Neutrophil (primary cell): ENCODE data around the gene VAMP5.
"Not testable (repeated sequence)": the region's sequence is repeated elsewhere in the genome, so short reads cannot be mapped to it uniquely, and the experiment has no call there.

Source experiments
- H3K27ac ChIP-seq: fragments of 200-600 bp; sonication (generic); 2 replicates; pipeline ENCODE4 v1.5.1; 2016; ENCODE audit warnings: mild to moderate bottlenecking, moderate library complexity
- H3K27me3 ChIP-seq: fragments of 200-600 bp; sonication (generic); 2 replicates; pipeline ENCODE4 v1.6.0; 2016; ENCODE audit warnings: mild to moderate bottlenecking
- H3K36me3 ChIP-seq: fragments of 200-600 bp; sonication (generic); 2 replicates; pipeline ENCODE4 v1.5.1; 2017
- H3K4me1 ChIP-seq, 2 experiments: fragments of 200-600 bp in 1 of 2; sonication (generic) in 1 of 2; 1 replicate in 1 of 2; 2 replicates in 1 of 2; pipeline versions ENCODE4 v1.5.1 to v1.6.1; 2013 to 2016; ENCODE audit warnings: low read depth in 1 of 2, low read length in 1 of 2, mild to moderate bottlenecking in 1 of 2, moderate library complexity in 1 of 2; ENCODE audit not compliant: control insufficient read depth in 1 of 2, insufficient read depth in 1 of 2
- H3K4me3 ChIP-seq, 2 experiments: fragments of 200-600 bp in 1 of 2; sonication (generic) in 1 of 2; 1 replicate in 1 of 2; 2 replicates in 1 of 2; pipeline ENCODE4 v1.5.1; 2013 to 2016; ENCODE audit warnings: low read depth in 1 of 2, low read length in 1 of 2, mild to moderate bottlenecking in 1 of 2, moderate library complexity in 1 of 2
- H3K9me3 ChIP-seq: fragments of 200-600 bp; sonication (generic); 2 replicates; pipeline ENCODE4 v1.5.1; 2016
- TF ChIP-seq, protein P1 (sequence below): fragments of 200-600 bp; sonication (generic); IDR thresholded peaks from 2 replicates; pipeline ENCODE4 v1.5.1; 2016; ENCODE audit warnings: antibody characterized with exemption

The VAMP5 gene

DNA sequence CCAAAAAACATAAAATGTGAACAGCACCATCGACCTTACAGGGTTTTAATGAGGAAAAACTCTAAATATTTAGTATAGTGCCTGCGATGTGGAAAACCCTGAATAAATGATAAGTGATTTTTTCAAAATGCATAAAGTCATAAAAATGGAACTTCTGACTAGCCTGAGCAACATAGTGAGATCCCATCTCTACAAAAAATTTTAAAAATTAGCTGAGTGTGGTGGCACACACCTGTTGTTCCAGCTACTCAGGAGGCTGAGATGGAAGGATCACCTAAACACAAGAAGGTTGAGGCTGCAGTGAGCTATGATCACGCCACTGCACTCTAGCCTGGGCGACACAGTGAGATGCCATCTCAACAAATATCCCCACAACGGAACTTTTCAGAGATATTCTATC lies 27.1 kb upstream of the VAMP5 start:
- Histone ChIP-seq H3K27me3 (no peaks in the 10 kb centered on the region), H3K27ac (no peak overlapping the region), H3K36me3 (peaks cover 32% of the 10 kb centered on the region), H3K4me1 (peaks cover 15 to 17% of the 10 kb centered on the region in 2 experiments), H3K4me3 (no peak overlapping the region), H3K9me3 (no peaks in the 10 kb centered on the region)
- TF ChIP-seq, protein P1, sequence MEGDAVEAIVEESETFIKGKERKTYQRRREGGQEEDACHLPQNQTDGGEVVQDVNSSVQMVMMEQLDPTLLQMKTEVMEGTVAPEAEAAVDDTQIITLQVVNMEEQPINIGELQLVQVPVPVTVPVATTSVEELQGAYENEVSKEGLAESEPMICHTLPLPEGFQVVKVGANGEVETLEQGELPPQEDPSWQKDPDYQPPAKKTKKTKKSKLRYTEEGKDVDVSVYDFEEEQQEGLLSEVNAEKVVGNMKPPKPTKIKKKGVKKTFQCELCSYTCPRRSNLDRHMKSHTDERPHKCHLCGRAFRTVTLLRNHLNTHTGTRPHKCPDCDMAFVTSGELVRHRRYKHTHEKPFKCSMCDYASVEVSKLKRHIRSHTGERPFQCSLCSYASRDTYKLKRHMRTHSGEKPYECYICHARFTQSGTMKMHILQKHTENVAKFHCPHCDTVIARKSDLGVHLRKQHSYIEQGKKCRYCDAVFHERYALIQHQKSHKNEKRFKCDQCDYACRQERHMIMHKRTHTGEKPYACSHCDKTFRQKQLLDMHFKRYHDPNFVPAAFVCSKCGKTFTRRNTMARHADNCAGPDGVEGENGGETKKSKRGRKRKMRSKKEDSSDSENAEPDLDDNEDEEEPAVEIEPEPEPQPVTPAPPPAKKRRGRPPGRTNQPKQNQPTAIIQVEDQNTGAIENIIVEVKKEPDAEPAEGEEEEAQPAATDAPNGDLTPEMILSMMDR: no peak

DNA sequence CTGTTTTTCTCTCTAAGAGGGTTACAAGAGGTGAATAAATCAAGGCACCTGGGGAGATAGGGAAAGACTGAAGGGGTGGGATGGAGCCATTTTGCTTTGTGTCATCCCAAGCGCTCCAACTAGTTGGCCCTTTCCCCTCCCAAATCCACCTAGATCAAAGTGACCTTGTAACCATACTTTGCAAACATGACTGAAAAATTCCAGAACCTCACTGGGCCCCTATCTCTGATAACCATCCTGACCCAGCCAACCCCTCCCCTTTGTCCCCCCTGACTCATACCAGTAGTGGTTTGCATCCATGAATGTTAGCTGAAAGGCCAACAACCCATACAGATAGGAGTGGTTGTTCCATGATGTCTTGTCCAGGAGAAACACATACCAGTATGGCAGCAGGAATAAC lies 26.1 kb upstream of the VAMP5 start:
- peaks cover 13 to 15% of the 10 kb centered on the region in 2 experiments for H3K4me1 ChIP-seq
- H3K27me3 ChIP-seq: no peaks in the 10 kb centered on the region
- TF ChIP-seq, protein P1: no peak
- H3K9me3 ChIP-seq: no peaks in the 10 kb centered on the region
- H3K27ac ChIP-seq: no peak overlapping the region
- peaks cover 22% of the 10 kb centered on the region for H3K36me3 ChIP-seq
- H3K4me3 ChIP-seq: no peak overlapping the region

DNA sequence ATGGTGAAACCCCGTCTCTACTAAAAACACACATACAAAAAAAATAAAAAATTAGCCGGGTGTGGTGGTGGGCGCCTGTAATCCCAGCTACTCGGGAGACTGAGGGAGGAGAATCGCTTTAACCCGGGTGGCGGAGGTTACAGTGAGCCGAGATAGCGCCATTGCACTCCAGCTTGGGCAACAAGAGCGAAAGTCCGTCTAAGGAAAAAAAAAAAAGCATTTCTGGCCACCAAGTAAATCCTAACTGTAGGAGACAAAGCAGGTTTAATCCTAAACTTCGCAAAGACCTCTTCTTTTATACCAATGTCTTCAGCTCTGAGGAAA lies 23.9 kb upstream of the VAMP5 start:
- H3K9me3 ChIP-seq, H3K36me3 ChIP-seq, H3K27ac ChIP-seq, H3K27me3 ChIP-seq: not testable (repeated sequence)
- peak overlapping the region in 1 of 2 experiments; percentile 74 for H3K4me3 ChIP-seq
- peaks cover 18 to 21% of the 10 kb centered on the region in 2 experiments for H3K4me1 ChIP-seq

DNA sequence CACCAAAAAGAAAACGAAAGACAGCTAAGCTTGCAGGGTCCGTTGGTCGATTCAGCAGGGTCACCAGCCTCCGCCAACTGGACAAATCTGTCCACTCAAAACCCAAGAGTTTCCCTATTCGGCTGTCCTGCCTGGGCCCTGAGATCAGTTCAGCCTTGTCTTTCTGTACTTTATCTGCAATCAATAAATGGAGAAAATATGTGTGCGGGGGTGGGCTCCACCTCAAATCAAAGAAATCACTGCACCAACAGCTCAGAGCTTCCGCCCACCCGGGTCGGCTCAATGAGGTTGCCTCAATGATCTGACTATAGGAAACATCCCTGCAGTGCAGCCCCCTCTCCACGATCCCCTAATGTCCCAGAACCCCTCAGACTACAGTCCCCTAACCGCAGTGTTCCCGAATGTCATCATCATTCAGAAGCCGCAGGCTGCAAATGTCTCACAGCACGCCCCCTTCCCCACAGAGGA lies 23.4 kb upstream of the VAMP5 start:
- peak overlapping the region; percentile 74 to 94 for H3K4me3 ChIP-seq
- no peaks in the 10 kb centered on the region for H3K27me3 ChIP-seq
- H3K36me3 ChIP-seq: no peaks in the 10 kb centered on the region
- H3K27ac ChIP-seq: peak overlapping the region; percentile 82
- H3K9me3 ChIP-seq: no peaks in the 10 kb centered on the region
- TF ChIP-seq, protein P1: no peak
- peaks cover 18 to 21% of the 10 kb centered on the region in 2 experiments for H3K4me1 ChIP-seq

DNA sequence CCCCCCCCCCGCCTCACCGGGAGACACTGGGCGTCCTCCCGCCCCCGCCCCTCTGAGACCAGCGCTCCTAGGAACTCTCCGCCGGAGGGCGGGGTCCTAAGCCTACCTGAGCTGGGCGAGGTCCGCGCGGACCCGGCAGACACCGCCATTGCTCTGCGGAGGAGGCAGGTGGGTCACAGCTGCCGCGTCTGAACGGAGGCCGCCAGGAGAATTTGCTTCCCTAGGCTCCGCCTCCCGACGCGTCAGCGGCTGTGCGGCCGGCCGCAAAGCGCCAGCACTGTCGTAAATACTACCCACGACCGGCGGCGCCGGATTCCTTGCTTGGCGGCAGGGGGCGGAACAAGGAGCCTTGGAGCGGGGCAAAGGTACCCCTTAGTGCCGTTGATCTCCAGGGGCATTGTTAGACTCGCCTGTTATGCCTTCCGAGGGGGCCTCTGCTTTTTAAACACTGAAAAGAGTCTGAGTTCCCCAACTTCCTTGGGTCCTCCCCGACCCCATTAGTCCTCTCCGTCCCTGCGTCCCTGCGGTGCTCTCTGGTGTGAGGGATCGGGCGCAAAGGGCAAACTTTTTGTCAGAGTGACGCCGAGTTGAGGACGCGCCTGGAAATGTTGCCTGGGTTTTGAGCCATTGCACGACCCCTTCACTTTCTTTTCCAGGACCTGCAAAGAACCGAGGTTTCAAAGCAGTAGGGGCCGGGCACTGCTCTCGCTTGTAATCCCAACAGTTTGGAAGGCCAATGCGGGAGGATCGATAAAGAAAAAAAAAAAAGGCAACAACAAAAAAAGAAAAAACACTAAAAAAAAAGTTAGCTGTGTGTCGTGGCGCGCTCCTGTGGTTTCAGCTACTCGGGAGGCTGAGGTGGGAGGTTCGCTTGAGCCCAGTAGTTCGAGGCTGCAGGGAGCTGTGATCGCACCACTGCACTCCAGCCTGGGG lies 22.7 kb upstream of the VAMP5 start, which contains the start of gene GGCX:
GGCX (minus strand) TSS at position 214 of the 933 bp plus-strand sequence; CDS start at position 149, 65 bp downstream.
- H3K4me1 ChIP-seq: peaks cover 18 to 21% of the 10 kb centered on the region in 2 experiments
- no peaks in the 10 kb centered on the region for H3K27me3 ChIP-seq
- no peaks in the 10 kb centered on the region for H3K9me3 ChIP-seq
- TF ChIP-seq, protein P1: peak; percentile 64
- no peaks in the 10 kb centered on the region for H3K36me3 ChIP-seq
- peak within 1 kb of the TSS; percentile 74 to 94 for H3K4me3 ChIP-seq
- peak within 1 kb of the TSS; percentile 82 for H3K27ac ChIP-seq

DNA sequence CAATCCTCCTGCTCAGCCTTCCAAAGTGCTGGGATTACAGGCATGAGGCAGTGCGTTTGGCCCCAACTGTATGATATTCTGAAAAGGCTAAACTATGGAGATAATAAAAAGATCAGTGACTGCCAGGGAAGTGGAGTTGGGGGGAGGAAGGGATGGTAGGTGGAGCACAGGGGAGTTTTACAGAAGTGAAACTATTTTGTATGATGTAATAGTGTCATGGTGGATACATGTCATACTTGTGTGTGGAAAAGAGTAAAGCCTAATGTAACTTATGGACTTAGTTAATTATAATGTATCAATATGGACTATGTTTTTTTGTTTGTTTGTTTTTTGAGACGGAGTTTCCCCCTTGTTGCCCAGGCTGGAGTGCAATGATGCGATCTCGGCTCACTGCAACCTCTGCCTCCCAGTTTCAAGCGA lies 20.1 kb upstream of the VAMP5 start:
- TF ChIP-seq, protein P1: no peak
- no peak overlapping the region for H3K4me3 ChIP-seq
- no peak overlapping the region for H3K27ac ChIP-seq
- H3K9me3 ChIP-seq: no peaks in the 10 kb centered on the region
- no peaks in the 10 kb centered on the region for H3K27me3 ChIP-seq
- peaks cover 18 to 21% of the 10 kb centered on the region in 2 experiments for H3K4me1 ChIP-seq
- no peaks in the 10 kb centered on the region for H3K36me3 ChIP-seq
